ENCODE data around the gene G0S2.

DNA sequence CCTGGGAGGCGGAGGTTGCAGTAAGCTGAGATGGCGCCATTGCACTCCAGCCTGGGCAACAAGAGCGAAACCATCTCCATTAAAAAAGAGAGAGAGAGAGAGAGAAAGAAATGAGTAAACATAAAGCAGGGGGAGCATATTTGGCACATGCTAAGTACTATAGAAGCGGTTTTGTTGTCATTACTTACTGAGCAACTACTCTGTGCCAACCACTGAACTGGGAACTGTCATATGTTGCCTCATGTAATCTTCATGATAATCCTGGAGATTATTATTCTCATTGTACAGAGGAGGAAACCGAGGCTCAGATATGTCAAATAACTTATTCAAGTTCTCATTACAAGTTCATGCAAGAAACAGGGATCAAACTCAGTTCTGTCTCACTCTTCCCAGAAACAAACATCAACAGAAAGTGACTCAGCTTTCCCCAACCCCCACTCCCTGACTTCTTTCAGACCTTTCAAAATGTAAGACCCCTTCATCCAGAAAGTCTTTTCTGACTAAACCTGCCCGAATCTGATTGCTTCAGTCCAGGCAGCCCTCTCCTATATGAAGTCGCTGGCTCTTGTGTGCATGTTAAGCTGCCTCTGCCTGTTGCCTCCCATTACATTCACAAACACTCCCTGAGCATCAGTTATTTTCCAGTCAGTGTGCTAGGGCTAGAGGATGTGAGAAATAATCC, 46.5 kb upstream of the G0S2 start:
- TF ChIP-seq, protein P1, sequence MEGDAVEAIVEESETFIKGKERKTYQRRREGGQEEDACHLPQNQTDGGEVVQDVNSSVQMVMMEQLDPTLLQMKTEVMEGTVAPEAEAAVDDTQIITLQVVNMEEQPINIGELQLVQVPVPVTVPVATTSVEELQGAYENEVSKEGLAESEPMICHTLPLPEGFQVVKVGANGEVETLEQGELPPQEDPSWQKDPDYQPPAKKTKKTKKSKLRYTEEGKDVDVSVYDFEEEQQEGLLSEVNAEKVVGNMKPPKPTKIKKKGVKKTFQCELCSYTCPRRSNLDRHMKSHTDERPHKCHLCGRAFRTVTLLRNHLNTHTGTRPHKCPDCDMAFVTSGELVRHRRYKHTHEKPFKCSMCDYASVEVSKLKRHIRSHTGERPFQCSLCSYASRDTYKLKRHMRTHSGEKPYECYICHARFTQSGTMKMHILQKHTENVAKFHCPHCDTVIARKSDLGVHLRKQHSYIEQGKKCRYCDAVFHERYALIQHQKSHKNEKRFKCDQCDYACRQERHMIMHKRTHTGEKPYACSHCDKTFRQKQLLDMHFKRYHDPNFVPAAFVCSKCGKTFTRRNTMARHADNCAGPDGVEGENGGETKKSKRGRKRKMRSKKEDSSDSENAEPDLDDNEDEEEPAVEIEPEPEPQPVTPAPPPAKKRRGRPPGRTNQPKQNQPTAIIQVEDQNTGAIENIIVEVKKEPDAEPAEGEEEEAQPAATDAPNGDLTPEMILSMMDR (IDR thresholded peaks at IDR 0.05): no peak
- no peak for TF ChIP-seq POLR2A (IDR thresholded peaks at IDR 0.05)
- TF ChIP-seq POLR2AphosphoS5 (IDR thresholded peaks at IDR 0.05; ENCODE audit: insufficient read depth in 1 of 2, low read depth in 1 of 2): no peak
